Ureter (tissue), 1 donor: ENCODE data around the gene LEF1. TPM values are rescaled to one million over a fixed set of nuclear protein-coding genes. Genes with fewer than 3 reads are reported as not detected.

Source experiments
- DNase-seq: peaks from one replicate; pipeline ENCODE4 v3.0.0-alpha.2; 2020; ENCODE audit warnings: low spot score
- total RNA-seq: library from RNA; stranded (reverse); gene quantifications from one replicate; pipeline ENCODE4 v1.2.4, GENCODE V29; 2023
- donor health status: DM: yes; HTN: yes; CAD: no.

LEF1 gene
- total RNA-seq, 1 donor from 2014 or later: 20.7 TPM

DNA sequence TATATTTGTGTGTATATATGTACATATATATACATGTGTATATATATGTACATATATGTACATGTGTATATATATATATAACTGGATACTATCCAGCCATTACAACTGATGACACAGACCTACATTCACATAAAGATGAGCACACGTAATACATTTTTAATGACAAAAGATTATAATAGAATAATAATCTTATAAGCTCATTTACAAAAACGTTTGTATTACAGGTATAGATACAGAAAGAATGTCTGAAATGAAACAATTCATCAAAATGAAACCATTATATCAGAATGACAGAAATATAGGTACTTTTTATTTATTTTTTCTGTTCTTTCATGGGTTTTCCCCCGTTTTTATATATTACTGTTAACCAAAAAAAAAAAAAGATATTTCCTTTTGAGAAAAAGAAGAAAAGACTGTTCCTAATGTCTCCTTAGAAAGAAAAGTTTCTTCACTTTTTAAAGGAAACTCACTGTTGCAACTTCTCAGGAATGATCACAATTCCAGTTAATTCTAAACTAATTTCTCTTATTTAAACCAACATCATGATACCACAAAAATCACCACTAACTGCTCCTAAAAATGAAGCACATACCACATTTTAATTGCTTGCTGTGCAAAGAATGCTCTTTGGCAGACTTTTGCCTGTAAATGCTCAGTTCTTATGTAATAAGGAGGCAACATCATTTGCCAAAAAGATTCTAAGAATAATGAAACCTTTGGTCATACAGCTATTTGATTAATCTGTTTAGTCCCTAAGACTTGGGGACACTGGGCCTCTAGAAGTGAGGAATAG, 18.9 kb downstream of the LEF1 start:
- DNase-seq: no peak

DNA sequence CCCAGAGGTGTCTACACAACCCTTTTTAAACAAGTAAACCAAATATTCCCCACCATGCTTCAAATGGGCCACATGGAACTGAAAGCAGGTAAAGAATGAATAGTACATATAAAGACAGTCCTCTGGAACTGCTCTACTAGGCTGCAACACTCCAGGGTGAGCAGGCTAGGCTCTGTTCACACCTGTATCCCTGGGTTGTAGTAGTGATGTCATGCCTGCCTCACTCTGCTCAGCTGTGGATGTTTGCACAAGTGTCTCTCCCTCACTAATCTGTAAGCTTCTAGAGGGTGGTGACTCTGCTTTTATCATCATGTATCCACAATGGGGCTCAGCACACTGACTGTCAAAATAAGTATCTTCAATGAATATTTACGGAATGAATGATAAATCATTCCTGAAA, 20.4 kb downstream of the LEF1 start:
- DNase-seq: no peak

DNA sequence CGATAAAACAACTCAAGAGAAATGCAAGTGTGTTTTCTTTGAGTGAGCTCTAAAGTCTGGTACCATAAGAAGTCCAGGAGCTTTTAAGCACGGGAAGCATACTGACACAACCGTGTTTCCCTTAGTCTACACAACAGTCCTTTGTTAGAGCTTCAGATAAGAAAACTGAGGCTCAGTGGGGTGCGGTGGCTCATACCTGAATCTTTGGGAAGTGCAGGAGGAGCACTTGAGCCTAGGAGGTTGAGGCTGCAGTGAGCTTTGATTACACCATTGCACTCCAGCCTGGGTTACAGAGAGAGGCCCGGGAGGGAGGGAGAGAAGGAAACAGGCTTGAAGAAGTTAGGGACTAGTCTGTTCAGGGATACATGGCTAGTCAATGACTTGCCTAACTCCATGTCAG, 21.9 kb downstream of the LEF1 start:
- no peak for DNase-seq

DNA sequence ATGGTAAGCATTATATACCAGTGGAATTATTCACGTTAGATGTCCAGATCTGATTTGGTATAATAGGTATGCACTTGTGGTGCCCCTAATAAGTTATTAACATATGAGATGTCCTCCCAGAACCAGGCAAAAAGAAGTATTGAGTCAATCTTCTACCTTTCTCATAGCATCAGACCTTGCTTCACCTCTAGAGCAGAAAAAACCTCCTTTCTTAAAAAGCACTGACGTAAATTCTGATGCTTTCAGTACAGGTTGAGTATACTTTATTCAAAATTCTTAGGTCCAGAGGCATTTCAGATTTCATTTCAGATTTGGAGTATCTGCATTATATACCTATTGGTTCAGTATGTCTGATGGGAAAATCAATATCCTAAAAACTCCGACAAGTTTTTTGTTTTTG, 22.4 kb downstream of the LEF1 start:
- no peak for DNase-seq

DNA sequence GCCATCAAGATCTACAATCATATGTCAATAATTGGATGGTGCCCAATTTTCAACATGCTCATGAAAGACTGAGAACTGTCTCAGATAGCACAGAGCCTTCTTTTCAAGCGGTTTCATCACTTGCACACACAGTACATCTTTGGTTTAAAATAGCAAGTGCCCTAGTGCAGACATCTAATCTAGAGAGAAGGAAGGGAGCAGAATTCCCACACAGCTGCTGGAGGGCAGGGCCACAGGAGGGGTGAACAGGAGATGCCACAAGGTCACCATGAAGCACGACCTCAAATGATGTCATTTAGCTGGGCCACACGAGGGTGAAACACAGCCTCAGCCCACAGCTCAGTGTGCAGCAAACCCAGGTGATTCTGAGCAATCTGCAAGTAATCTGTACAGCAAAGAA, 24.3 kb downstream of the LEF1 start:
- no peak for DNase-seq

DNA sequence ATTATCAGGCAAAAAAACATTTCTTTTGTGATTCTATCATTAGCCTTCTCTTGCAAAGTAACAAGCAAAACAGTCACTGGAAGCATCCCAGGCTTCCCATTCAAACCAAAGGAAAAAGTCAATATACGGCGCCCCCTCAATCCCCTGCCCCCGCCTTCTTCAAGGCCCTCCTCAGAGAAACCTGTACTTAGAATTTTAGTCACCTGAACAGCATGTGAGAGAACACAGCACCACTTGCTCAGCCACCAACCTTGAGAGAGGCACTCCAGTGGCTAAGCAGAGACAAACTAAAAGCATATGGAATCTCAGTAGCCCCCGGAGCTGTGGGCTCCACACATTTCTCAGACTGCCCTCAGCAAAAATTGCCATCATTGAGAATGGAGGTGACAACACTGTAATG, 25.2 kb downstream of the LEF1 start:
- DNase-seq: no peak

DNA sequence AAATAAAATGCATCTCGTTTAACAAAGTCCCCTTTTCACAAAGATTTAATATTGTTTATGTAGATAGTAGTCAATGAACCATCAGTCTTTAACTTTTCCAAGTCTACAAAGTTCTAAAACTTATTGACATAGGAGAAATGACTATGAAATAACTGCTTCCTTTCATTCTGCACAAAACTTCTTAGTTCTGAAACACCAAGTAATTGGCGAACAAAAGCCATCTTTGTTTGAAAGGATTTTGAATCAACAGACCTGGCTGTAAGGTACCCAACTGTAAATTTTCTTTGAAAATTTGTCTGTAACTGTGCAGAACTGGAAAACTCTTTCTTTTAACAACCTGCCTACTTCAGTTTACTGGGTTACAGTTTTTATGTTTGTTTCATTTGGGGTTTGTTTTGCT, 25.9 kb downstream of the LEF1 start:
- DNase-seq: no peak

DNA sequence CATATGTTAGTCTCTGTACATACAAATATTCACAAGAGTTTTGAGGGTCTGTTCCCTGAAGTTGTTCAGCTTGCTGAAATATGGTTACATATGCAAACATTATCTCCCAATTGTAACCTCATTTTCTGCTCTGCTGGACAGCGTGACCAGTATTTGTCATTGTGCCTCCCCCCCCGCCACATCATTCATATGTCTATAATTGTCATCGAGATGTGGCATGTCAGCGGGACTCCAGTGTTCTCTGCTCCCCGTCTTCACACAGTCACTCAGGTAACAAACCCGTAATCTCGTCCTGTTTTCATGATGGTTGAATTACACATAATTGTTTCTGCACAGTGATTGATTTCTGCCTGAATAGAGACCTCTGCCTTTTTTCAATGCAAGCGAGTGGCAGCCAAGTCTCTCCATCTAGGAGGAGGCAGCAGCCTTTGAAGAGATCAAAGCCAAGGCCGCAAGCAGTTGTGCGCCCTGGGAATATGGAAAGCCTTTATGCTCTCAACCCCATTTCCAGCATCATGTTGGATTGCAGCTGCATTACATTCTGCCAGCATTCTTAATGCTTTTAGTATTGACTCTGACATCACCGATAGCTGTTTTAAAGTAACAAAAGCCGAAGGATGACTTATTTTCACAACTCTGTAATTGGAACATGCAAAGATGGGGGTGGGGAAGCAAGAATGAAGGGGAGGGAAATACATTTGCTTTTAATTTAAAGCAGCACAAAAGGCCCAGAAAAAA, 27.4 kb downstream of the LEF1 start:
- DNase-seq: no peak

DNA sequence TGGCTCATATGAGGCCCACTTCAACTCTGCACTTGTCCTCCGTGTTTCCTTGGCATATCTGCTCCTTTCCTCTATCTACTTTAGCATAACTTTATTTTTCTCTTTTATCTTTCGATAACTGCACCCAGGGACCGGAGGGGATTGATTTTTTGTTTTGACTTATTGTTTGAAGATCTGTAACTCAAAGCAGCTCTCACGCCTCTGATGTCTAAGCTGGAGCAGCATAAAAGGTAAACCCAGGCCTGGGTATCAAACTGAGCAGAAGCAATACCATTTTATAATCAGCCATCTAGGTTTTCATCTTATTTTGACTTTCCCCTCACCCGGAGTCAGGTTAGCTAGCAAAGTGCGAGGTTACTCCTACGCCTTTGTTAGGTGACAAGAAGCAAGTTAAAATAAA, 28.4 kb downstream of the LEF1 start:
- DNase-seq: no peak

DNA sequence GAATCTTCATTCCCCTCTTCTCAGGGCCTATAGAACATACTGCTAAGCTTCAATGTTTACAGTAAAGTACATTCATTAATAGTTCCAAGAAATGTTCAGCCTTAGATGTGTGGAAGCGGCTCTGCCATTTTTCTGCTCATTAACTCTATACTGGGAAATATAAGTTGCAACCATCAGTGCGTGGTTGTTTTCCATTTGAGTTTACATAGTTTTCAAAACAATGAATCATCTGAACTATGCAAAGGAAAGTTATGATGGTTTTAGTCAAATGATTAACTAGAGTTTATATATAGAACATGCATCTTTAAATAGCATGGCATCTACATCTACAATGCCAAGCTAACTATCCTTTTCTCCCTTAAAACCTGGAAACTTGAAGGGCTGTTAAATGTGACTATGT, 29.6 kb downstream of the LEF1 start:
- DNase-seq: no peak

DNA sequence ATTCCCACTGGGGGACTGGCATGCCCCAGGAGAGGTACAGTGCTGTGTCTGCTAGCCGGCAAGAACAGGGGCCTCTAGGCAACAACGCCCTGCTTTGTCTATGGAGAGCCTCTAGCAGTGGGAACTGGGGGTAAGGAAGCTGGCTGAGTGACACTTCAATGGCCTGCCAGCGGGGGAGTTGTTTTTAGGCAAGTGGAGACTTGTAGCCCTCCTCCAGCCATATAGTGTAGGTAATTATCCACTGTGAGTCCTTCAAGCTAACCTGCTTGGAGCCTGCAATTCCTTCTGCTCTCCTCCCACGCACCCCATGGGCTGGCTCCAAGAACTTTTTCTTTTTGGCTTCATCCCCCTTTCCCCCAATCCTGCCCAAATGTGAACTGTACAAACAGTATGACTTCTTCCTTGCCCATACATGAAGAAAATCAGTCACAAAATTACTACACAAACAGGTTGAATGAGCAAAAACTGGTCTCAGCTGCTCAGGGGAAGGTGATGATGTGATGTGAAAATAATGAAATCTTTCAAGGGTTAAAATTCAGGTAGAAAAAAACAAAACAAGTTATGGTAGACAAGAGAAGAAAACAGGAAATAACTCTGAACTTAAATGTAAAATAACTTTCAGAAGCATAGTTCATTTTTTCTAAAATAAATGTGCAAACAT, 33.1 kb downstream of the LEF1 start:
- no peak for DNase-seq

DNA sequence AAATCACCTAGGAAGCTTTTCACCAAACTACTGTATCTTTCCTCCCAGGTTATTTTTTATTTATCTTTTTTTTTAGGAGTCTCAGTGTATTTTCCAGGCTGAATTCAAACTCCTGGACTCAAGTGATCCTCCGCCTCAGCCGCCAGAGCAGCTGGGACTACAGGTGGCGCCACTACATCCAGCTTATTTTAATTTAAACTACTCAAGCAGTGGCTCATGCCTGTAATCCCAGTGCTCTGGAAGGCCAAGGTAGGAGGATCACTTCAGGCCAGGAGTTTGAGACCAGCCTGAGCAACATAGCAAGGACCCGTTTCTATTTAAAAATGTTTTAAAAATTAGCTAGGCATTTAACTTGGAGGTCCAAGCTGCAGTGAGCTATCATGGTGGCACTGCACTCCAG, 37.8 kb downstream of the LEF1 start:
- no peak for DNase-seq

DNA sequence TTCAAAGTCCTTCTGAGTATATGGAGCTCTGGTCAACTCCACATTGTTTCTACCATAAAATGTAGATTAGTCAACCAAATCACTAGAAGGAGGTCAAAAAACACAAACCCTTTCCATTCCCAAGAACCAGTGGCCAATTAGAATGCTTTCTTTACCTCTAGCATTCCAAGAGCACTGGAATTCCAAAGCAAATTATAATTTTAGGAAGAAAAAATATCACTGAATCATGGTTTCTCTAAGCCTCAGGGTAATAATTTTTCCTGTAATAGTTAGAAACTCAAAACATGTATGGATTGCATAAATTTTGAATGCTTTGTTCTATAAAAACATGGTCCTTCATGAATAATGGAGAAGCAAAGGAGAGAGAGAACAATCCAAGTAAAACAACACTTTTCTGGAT, 39.5 kb downstream of the LEF1 start:
- no peak for DNase-seq

DNA sequence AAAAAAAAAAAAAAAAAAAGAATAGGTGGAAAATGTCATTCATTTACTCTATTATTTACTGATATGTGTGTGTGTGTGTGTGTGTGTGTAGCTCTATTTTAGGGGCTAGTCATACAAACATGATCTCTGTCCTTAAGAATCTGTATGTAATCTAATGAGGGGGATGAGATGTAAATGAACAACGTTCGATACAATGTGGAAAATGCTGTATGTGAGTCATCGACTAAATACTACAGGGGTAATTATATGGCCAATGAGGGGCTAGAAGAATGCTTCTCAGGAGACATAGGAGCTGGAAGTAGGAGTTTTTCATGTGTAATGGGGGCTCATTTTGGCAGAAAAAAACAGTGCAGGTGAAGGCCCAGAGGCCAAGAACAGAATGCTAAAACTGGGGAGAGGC, 41.9 kb downstream of the LEF1 start:
- DNase-seq: no peak

DNA sequence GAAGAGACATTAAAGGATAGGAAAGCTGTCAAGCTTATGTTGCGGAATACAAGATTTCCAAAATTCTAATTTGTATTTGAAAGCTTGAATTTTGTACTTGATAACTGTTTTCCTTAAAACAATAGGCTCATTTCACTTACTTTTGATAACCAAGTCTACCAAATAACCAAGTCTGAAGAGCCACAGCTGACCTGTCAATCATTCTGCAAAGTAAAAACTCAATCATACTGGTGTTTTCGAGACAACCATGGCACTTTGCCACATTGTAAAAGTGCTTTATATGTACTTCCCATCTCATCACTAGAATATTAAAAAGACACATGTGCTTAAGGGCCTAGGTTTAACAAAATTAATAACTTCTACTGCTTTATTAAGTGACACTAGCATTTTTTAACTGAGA, 47.9 kb downstream of the LEF1 start:
- DNase-seq: no peak

DNA sequence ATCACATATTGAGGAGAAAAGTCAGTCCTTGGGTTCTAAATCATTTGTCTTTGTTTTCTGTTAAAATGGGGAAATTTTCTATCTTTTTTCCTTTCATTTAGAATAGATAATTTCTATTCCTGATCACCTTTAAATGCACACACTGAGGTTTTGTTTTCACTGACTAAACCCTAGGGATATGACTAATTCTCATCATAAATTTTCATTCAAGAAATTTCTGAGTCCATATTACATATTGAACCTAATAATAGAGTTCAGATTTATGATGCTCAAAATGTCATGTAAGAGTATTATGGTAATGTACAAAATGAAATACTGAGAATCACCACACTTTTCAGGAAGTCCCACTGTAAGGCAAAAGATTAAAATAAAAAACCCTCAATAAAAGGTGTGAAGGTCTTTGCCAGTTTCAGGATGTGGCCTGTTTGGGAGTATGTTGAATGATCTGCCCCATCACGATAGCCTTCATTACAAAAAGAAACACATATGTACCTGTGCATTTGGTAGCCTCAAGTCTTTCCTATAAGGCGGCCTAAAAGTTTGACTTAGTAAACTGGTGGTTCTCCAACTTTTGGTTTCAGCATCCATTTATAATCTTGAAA, 49.4 kb downstream of the LEF1 start:
- no peak for DNase-seq

DNA sequence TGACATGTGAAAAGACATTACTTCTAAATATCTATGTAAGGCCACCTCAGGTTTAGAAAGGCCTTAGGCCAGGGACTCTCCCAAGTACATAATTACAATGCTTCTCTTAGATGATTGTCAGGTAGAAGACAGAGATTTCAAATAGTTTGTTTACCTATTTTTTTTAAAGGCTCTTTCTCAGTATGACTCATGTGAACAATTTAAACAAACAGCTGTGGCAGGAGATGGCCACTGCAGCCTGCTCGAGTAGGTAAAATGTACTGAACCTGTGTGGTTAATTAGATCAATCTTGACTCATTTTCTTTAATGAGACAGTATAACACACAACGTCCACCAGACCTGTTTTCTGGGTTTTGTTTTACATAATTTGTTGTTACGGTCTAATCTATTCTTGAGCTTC, 50.2 kb downstream of the LEF1 start:
- no peak for DNase-seq

DNA sequence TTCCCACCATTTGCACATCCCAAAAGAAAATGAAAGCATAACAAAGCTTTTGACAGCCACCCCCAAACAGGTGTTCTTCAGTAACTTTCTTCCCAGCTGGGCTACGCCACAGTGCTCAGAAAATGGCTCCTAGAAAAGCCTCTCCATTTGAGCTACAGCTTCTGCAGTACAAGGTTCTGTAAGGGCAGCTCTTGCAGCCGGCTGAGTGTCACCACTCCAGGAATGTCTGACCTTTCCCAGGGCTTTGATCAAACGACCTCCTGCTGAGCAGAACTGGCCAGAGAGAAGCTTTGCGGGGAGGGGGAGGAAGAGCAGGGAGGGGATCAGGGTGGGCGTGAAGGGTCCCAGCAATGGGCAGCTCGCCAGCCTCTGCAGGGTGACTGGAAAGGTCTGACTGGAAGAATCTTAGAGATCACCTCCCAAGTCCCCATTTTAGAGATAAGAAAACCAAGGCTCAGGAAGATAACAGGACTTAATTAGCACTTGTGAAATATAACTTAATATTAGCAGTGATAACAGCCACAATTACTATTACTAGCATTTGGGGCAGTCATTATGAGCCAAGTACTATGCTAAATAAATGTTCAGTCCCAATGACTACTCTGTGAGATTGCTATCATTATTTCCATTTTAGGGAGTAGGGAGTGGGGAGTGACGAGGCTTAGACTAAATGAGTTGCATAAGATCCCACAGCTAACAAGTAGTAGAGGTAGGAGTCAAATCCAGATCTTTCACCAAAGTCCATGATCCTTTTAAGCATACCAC, 51.1 kb downstream of the LEF1 start:
- DNase-seq: no peak

DNA sequence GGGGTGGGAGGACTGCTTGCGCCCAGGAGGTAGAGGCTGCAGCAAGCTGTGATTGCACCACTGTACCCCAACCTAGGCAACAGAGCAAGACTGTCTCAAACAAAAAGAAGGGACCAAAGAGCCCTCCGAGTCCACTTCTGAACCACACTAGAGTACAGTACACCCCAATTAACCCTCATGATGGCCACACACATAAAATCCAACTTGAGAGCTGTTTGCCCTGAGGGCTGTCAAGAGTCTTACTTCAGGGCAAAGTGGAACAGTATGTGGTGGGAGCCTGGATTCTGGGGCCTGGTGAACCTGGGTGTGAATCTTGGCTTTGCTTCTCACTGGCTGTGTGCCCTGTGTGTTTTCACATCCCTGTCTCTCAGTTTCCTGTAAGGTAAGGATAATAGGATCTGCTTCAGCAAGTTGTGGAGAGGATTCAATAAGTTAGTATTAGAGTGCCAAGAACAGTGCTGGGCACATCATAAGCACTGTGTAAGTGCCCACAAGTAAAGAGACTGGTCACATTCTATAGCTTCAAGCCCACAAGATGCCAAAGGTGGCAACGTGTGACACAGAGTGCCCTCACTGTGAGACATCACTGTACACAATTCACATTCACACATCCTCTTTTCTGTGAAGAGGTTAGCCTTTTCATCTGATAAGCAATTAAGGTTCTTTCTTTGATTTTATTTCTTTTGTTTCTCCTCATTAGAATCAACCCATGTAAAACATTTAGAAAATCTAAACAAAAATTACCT, 52.1 kb downstream of the LEF1 start:
- DNase-seq: no peak

DNA sequence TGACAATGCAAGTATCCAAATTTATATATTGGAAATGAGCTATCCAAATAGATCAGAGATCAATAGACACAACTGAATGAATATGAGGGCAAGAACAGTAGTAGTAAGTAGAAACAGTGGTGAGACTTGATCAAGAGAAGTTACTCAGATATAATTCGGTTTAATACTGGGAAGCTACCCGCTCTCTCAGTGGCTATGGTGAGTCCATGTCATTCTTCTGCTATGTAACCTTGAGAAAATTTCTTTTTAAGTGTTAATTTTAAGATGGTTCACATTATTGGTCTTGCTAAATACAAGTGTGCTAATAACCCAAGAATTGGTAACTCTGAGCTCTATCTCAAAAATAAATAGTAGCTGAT, 53.6 kb downstream of the LEF1 start:
- DNase-seq: no peak

DNA sequence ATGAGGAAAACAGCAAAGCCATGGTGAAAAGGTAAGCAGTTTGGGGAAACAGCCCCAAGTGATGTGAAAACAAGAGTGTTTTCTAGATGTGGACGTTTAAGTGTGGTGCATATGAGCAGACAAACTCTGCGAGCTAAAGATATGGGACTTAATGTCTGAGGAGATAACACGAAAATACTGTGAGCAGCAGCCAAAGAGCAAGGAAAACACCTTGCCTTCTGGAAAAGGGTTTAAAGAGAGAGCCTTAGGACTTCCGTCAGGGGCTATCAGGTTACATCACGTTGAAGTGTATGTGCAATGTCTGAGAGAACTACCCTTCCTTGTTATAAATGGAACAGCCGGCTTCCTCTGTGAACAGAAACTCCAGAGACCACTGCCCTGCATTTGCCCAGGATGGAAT, 54.2 kb downstream of the LEF1 start:
- DNase-seq: no peak
